Fibroblast of lung (primary cell): ENCODE measurements around the gene CYTIP. TPM values are rescaled to one million over a fixed set of nuclear protein-coding genes. Genes with fewer than 3 reads are reported as not detected.

Source experiments
- DNase-seq, 2 donors: peaks; one replicate each; pipeline versions ENCODE4 v3.0.0 to v3.0.0-alpha.2; 2010; ENCODE audit warnings: low read depth in 2 of 2
- H2AFZ ChIP-seq: 2 replicates; pipeline ENCODE4 v1.5.1; 2012; ENCODE audit warnings: low read length, control low read depth, inconsistent platforms
- H3K27ac ChIP-seq: 2 replicates; pipeline ENCODE4 v1.5.1; 2011; ENCODE audit warnings: low read length, control low read depth; ENCODE audit not compliant: insufficient read depth
- H3K27me3 ChIP-seq: 2 replicates; pipeline ENCODE4 v1.5.1; 2011; ENCODE audit warnings: mild to moderate bottlenecking, low read length; ENCODE audit not compliant: control insufficient read depth, insufficient read depth
- H3K36me3 ChIP-seq: 2 replicates; pipeline ENCODE4 v1.5.1; 2011; ENCODE audit warnings: low read length; ENCODE audit not compliant: control insufficient read depth, insufficient read depth
- H3K4me1 ChIP-seq: 2 replicates; pipeline ENCODE4 v1.5.1; 2011; ENCODE audit warnings: low read length; ENCODE audit not compliant: control insufficient read depth, insufficient read depth; ENCODE audit errors: extremely low read depth
- H3K4me2 ChIP-seq: 2 replicates; pipeline ENCODE4 v1.5.1; 2011; ENCODE audit warnings: low read length, control low read depth; ENCODE audit not compliant: insufficient read depth; ENCODE audit errors: extremely low read depth
- H3K4me3 ChIP-seq, 4 experiments: fragments of 200-600 bp in 1 of 4; sonication (generic) in 1 of 4; replicated peaks in 1 of 4; 2 replicates each; pipeline ENCODE4 v1.5.1; 2011 to 2016; ENCODE audit warnings: low read length in 4 of 4, low read depth in 3 of 4, mild to moderate bottlenecking in 3 of 4, control low read depth in 2 of 4, inconsistent platforms in 1 of 4, mixed read lengths in 1 of 4; ENCODE audit not compliant: insufficient read depth in 1 of 4; ENCODE audit errors: control extremely low read depth in 1 of 4
- H3K79me2 ChIP-seq: 2 replicates; pipeline ENCODE4 v1.5.1; 2012; ENCODE audit warnings: mild to moderate bottlenecking, low read length, inconsistent platforms; ENCODE audit not compliant: control insufficient read depth, insufficient read depth
- H3K9ac ChIP-seq: 2 replicates; pipeline ENCODE4 v1.5.1; 2011; ENCODE audit warnings: mild to moderate bottlenecking, low read length, control low read depth; ENCODE audit not compliant: insufficient read depth
- H3K9me3 ChIP-seq: 2 replicates; pipeline ENCODE4 v1.5.1; 2012; ENCODE audit warnings: low read depth, low read length; ENCODE audit not compliant: control insufficient read depth, insufficient read depth
- H4K20me1 ChIP-seq: 2 replicates; pipeline ENCODE4 v1.5.1; 2011; ENCODE audit warnings: low read length; ENCODE audit not compliant: control insufficient read depth, insufficient read depth; ENCODE audit errors: extremely low read depth
- EZH2 ChIP-seq: IDR thresholded peaks from 2 replicates; pipeline ENCODE4 v1.5.1; 2012; ENCODE audit warnings: low read length, control low read depth, mild to moderate bottlenecking; ENCODE audit errors: missing control alignments
- polyA plus RNA-seq, 2 donors: library from polyadenylated mRNA; depleted of rRNA in 1 of 2; stranded (reverse) in 1 of 2; unstranded in 1 of 2; fragments of >200 nt; gene quantifications; 2 replicates each; pipeline ENCODE4 v1.2.1, GENCODE V29; 2011 to 2012; ENCODE audit warnings: missing spikeins in 1 of 2
- total RNA-seq: library from RNA; depleted of rRNA; stranded (reverse); fragments of >200 nt; gene quantifications from 2 replicates; pipeline ENCODE4 v1.2.1, GENCODE V29; 2014
- TF ChIP-seq, protein P1 (sequence below), 2 donors: IDR thresholded peaks in 1 of 2; conservative IDR thresholded peaks in 1 of 2; 1 replicate in 1 of 2; 2 replicates in 1 of 2; pipeline ENCODE4 v1.5.1; 2011 to 2012; ENCODE audit warnings: low read length in 2 of 2, control low read depth in 1 of 2, inconsistent platforms in 1 of 2, low read depth in 1 of 2, mild to moderate bottlenecking in 1 of 2

CYTIP gene
- total and polyA plus RNA-seq, 2 donors (not counting 1 experiment from before 2014, with no cell fraction given) = 0.17 TPM; not detected in 1

DNA sequence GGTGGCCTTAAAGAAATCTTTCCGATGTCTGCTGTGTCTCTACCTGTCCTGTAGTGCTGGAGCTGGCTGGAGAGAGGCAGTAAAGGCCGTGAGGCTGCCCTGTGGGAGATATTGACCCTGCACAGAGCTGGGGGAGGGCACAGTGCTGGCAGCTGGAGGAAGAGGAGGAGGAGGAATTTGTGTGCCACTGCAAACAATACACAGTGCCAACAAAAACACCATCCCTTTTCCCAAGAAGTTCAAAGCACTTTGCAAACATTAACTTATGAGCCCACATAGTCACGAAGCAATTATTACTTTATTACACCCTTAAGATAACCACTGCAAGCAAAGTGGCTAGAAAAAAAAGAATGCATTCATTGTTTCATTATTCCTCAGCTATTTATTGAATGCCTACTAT is 45.0 kb upstream of the CYTIP start:
- Histone ChIP-seq H3K9ac (no peak overlapping the region), H3K27ac (no peak overlapping the region), H3K4me1 (no peaks in the 10 kb centered on the region), H3K79me2 (no peaks in the 10 kb centered on the region), H4K20me1 (no peaks in the 10 kb centered on the region), H3K4me3 (no peak overlapping the region), H2AFZ (no peak overlapping the region), H3K4me2 (no peak overlapping the region), H3K27me3 (peaks cover 2% of the 10 kb centered on the region), H3K36me3 (no peaks in the 10 kb centered on the region), H3K9me3 (no peaks in the 10 kb centered on the region)
- DNase-seq = no peak
- TF ChIP-seq EZH2 = no peak
- TF ChIP-seq, protein P1, sequence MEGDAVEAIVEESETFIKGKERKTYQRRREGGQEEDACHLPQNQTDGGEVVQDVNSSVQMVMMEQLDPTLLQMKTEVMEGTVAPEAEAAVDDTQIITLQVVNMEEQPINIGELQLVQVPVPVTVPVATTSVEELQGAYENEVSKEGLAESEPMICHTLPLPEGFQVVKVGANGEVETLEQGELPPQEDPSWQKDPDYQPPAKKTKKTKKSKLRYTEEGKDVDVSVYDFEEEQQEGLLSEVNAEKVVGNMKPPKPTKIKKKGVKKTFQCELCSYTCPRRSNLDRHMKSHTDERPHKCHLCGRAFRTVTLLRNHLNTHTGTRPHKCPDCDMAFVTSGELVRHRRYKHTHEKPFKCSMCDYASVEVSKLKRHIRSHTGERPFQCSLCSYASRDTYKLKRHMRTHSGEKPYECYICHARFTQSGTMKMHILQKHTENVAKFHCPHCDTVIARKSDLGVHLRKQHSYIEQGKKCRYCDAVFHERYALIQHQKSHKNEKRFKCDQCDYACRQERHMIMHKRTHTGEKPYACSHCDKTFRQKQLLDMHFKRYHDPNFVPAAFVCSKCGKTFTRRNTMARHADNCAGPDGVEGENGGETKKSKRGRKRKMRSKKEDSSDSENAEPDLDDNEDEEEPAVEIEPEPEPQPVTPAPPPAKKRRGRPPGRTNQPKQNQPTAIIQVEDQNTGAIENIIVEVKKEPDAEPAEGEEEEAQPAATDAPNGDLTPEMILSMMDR (conservative IDR thresholded peaks at IDR 0.05 in 1 of 2, IDR thresholded peaks at IDR 0.05 in 1 of 2; ENCODE audit: low read depth in 1 of 2, low read length in 2 of 2) = no peak

DNA sequence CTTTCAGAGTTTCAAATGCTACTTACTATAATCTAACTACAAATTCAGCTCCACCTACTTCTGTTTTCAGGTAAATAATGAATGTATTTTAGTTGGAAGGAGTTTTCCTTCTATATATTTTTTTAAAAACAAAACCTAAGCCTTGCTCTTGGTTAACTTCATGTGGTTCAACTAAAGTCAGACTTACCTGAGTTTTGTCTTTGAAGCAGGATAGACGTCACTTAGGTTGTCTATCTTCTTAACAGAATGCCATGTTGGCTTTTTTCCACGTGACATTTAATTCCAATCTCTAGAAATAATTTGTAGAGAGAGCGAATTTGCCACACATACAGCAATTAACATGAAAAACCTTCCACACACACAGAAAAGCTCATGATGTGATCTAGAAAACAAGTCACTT is 43.9 kb upstream of the CYTIP start:
- Histone ChIP-seq H2AFZ (no peak overlapping the region), H3K27me3 (peaks cover 2% of the 10 kb centered on the region), H3K4me1 (no peaks in the 10 kb centered on the region), H4K20me1 (no peaks in the 10 kb centered on the region), H3K79me2 (no peaks in the 10 kb centered on the region), H3K4me2 (no peak overlapping the region), H3K4me3 (no peak overlapping the region), H3K36me3 (no peaks in the 10 kb centered on the region), H3K9ac (no peak overlapping the region), H3K27ac (no peak overlapping the region), H3K9me3 (no peaks in the 10 kb centered on the region)
- DNase-seq = no peak
- TF ChIP-seq EZH2 = no peak
- TF ChIP-seq, protein P1 (conservative IDR thresholded peaks at IDR 0.05 in 1 of 2, IDR thresholded peaks at IDR 0.05 in 1 of 2; ENCODE audit: low read depth in 1 of 2, low read length in 2 of 2) = no peak

DNA sequence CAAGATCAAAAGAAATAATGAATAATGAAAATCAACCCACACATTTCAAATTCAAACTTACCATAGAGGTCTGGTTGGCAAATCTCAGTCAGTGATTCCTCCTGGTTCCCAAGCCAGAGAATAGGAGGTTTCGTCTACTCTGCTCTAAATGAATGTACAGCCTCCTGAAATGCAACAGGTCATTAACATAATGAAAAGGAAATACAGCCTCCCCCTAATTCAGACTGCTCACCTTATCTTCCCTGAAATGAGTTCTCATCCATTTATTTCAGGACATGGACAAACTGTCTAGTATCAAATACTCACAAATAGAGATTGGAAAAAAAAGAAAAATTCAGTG is 43.4 kb upstream of the CYTIP start:
- Histone ChIP-seq H3K4me3 (no peak overlapping the region), H3K36me3 (no peaks in the 10 kb centered on the region), H3K27ac (no peak overlapping the region), H2AFZ (no peak overlapping the region), H3K4me1 (no peaks in the 10 kb centered on the region), H4K20me1 (no peaks in the 10 kb centered on the region), H3K9ac (no peak overlapping the region), H3K27me3 (peaks cover 2% of the 10 kb centered on the region), H3K79me2 (no peaks in the 10 kb centered on the region), H3K9me3 (no peaks in the 10 kb centered on the region), H3K4me2 (no peak overlapping the region)
- DNase-seq = no peak
- TF ChIP-seq, protein P1 (conservative IDR thresholded peaks at IDR 0.05 in 1 of 2, IDR thresholded peaks at IDR 0.05 in 1 of 2; ENCODE audit: low read depth in 1 of 2, low read length in 2 of 2) = no peak
- no peak for TF ChIP-seq EZH2
